ENCODE results near the gene OTOP2.
"Not testable (repeated sequence)": the region's sequence is repeated elsewhere in the genome, so short reads cannot be mapped to it uniquely, and the experiment has no call there.

The OTOP2 gene

GRCh38 chr17:74901353-74902135 lies 22.5 kb upstream of the OTOP2 start:
- no peak for DNase-seq

- DNase-seq, result no peak
These were observed 21.0 kb upstream of the OTOP2 start for GRCh38 chr17:74903034-74903433.

DNA sequence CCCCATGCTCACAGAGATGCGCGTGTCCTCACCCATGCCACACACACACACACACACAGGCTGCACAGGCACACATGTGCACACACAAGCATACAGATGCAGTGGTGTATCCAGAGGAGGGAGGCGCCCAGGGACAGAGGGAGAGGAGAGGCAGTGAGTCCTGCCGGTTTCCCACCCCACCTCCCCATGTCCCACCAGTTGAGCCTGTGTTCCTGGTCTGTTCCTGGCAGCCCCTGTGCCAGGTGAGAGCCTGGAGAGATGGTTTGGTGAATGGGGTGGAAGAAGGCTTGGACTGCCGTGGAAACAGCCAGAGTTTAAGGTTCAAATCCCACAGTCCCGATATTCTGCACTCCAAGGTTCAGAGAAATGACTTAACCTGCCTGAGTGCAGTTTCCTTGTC lies 20.4 kb upstream of the OTOP2 start:
- no peak for DNase-seq

DNA sequence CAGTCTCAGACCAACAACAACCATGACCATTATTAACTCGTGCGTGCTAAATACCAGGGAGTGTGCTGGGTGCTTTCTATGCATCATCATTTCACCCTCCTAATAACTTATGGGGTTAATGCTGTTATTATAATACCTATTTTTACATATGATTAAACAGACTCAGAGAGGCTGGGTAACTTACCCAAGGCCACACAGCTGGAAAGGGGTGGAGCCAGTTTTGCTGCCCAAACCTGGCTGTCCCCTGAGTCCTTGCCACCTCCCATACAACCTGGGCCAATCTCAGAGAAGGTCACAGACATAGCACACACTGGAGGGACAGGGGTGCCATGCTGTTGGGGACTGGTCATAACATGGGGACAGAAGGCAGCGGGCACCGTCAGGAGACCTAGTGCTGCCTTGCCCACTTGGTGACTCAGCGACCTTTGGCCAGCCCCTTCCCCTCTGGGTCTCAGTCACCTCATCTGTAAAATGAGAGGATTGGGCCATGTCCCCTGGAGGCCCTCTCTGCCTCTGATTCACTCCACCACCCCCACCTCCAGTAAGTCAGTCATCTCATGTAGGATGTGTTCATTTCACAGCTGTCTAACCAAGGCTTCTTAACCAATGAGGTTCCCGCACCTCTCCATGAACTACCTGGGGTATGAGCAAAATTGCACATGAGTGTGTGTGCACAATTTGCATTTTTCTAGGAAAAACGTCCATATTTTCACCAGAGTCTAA lies 19.2 kb upstream of the OTOP2 start:
- DNase-seq, result no peak

DNA sequence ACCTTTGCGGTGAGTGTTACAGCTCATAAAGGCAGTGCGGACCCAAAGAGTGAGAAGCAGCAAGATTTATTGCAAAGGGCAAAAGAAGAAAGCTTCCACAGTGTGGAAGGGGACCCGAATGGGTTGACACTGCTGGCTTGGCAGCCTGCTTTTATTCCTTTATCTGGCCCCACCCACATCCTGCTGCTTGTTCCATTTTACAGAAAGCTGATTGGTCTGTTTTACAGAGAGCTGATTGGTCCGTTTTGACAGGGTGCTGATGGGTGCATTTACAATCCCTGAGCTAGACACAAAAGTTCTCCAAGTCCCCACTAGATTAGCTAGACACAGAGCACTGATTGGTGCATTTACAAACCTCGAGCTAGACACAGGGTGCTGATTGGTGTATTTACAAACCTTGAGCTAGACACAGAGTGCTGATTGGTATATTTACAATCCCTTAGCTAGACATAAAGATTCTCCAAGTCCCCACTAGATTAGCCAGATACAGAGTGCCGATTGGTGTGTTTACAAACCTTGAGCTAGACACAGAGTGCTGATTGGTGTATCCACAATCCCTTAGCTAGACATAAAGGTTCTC lies 17.8 kb upstream of the OTOP2 start:
- DNase-seq, result not testable (repeated sequence)

DNA sequence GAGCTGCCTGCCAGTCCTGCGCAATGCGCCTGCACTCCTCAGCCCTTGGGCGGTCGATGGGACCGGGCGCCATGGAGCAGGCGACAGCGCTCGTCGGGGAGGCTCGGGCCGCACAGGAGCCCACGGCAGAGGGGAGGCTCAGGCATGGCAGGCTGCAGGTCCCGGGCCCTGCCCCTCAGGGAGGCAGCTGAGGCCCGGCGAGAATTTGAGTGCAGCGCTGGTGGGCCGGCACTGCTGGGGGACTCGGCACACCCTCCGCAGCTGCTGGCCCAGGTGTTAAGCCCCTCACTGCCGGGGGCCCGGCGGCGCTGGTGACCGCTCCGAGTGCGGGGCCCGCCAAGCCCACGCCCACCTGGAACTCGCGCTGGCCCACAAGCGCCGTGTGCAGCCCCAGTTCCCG lies 17.1 kb upstream of the OTOP2 start:
- DNase-seq, result no peak

DNA sequence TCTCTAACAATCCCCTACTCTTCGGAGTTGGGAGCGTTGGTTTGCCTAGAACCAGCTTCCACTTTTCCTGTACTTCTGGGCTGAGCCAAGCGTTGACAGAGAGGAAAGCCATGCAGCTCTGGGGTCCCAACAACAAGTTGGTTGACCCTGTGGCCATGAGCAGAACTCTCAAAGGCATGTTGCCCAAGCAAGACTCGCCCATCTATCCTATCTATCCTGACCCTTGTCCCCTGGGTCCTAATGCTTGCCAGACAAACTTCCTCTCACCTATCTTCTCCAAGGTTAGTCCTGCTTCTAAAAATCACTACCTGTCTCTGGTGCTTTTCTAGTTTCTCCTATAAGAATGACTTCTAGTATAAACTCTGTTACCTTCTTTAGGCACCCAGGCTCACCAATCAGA lies 15.0 kb upstream of the OTOP2 start:
- DNase-seq, result not testable (repeated sequence)

DNA sequence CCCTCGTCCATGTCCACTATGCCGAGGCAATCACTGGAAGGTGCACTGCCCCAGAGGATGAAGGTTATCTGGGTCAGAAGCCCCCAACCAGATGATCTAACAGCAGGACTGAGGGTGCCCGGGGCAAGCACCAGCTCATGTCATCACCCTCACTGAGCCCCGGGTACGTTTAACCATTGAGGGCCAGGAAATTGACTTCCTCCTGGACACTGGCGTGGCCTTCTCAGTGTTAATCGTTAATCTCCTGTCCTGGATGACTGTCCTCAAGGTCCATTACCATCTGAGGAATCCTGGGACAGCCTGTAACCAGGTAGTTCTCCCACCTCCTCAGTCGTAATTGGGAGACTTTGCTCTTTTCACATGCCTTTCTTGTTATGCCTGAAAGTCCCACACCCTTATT lies 12.7 kb upstream of the OTOP2 start:
- DNase-seq, result not testable (repeated sequence)

DNA sequence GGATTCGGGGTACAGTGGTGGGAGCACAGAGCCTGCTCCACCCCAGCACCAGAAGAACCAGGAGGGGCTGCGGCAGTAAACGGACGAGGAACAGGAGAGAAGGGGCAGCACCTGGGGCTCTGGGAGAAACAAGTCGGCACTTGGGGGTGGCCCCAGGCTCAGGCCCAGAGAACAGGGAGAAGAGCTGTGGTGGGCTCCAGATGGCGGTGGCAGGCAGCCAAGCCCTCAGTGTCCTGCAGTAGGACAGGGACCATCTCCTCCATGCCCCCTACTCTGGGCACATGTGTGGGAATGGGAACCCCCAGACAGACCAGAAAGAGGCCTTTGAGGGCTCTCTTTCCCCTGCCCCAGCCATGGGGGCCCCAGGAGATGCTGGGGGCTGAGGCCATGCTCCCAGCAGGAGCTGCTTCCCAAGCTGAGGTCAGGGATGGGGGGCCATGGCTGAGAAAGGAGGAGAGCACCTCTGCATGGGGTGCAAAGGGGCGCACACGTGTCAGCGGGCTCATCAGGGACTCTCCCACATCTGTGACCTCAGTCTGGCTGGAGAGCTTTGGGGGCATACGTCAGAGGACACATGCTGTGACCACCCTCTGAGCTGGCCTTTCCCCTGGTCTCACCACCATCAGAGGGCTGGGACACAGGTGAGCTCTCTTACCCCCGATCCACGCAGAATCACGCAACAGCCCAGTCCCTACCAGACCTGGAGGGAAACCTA lies 7.8 kb upstream of the OTOP2 start:
- DNase-seq, result no peak

DNA sequence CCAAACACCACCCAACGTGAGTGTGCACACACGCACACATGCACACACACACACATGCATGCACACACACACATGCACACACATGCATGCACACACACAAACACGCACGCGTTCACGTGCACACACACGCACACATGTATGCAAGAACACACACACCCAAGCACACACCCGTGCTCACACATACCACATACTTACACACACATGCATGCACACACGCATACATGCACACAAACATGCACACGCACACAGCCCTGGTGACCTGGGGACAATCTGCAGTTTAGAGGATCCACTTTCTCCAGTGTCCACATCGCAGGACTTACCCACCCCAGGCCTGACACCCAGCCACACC lies 7.2 kb upstream of the OTOP2 start:
- no peak for DNase-seq

GRCh38 chr17:74917430-74917829 lies 6.6 kb upstream of the OTOP2 start:
- DNase-seq, result peak; percentile 55 to 58

DNA sequence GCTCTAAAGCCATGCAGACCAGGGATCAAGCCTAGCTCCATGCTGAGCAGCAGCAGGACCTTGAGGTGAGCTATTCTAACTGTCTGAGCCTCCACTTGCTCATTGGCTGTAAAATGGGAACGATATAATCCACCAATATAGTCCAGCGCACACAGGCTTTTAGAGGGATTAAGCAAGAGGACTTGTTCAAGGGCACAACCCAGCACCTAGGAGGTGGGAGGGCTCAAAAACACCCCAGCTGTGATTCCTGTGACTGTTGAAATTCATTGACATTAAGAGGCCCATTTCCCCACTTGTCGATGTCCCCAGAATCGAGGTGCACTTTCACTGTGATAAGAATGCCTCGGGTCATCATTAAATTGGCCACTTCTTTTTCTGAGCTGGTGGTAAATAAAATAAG lies 5.2 kb upstream of the OTOP2 start:
- no peak for DNase-seq

GRCh38 chr17:74919440-74920305 lies 4.4 kb upstream of the OTOP2 start:
- peak in 1 of 2 donors; percentile 32 for DNase-seq

DNA sequence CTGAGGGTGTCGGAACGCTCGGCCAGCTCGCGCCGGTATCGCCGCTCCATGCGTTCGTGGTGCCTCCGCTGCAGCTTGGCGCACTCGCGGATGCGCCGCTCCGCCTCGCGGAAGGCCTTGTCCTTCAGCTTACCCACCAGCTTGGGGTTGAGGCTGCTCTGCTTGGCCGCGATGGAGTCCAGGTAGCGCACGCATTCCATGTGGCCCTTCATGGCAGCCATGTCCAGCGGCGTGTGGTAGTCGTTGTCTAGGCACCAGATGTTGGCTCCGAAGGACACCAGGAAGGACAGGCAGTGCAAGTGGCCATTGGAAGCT lies 3.8 kb upstream of the OTOP2 start:
- no peak for DNase-seq

DNA sequence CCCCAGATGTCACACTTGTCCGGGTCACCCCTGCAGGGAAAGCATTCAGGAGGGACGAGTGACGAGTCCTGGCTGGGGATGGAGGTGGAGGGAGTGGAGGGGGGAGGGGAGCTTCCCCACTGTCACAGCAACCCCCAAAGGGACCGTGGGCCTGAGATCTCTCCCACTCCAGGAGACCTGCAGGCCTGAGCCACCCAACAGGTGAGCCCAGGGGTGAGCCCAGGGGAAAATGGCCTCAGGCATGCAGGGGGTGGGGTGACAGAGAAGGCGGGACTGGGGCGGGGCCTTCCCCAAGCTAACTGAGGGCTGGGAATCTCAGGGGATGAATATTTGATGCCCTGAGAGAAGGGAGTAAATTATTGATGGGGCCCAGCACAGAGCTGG lies 3.4 kb upstream of the OTOP2 start:
- no peak for DNase-seq

DNA sequence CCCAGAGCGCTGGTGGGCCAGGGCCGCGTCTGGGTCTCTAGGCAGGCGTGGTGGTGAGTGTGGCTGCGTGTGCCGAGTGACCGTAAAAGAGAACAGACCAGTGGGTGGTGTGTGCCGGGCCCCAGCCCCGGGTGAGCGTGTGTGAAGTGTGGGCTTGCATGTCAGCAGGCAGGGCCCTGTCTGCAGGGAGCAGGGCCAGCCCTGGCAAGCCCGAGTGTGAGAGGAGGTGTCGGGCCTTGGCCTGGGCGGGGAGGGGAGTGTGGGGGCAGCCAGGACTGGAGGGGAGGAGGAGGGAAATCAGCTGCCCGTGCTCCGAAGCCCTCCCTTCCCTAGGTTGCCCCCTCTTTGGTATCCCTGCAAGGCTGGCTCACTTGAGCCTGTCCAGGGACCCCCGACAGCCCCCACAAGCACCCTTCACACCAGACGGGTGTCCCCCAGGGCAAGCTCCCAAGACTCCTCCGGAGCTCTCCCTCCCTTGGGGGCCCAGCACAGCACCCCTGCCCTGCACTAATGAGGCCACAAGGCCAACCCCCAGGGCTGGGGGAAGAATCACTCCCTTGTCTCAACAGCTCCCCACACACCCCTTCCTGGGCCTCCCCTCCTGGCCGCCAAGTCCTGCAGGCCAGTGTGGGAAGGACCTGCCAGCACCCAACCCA lies 2.9 kb upstream of the OTOP2 start:
- no peak for DNase-seq

DNA sequence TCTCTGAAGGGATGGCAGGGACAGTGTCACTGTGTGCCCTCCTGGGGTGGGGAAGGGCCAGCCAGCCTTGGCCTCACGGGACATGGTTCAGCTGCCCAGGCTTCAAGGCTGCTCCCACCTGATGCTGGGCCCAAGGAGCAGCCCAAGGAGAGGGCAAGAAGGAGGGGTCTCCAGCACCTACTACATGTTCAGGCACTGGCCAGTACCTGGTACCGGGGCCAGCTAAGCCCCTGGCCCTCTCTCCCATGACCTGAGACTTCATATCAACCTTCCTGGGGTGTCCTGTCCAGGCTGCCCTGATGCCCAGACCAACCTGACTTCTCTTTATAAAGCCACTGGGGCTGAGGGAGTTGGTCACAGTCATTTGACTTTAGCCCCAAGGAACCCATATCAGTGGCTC lies 2.3 kb upstream of the OTOP2 start:
- no peak for DNase-seq

DNA sequence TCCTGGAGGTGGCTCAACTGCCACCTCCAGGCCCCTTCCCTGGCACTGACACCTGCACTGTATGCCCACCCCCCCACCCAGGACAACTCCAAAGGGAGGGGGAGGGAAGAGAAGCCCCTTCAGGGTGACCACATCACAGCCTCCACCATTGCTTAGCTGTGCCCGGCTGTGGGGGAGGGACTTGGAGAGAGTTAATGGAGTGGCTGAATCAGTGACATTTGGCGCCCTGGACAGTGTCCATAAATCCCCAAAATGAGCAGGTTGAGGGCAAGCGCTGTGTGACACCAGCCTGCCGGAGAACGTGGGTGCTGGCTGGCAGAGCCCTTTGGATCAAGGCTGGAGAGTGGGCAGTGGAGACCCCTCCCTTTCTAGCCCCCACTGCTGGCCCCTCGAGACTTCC lies 1.9 kb upstream of the OTOP2 start:
- DNase-seq, result no peak

- DNase-seq, result no peak
These were observed 1.2 kb upstream of the OTOP2 start, which contains the start of gene USH1G for GRCh38 chr17:74922694-74923537. TSS of gene USH1G (minus strand) at chr17:74923255. CDS start at chr17:74923073, 182 bp downstream.

GRCh38 chr17:74923538-74924249 lies 379 bp upstream of the OTOP2 start:
- DNase-seq, result peak; percentile 51 to 69
